Transverse colon (tissue), 3 donors: ENCODE data around the gene CTNNBL1.

Source experiments
- CTCF ChIP-seq, 5 experiments: fragments of 200-600 bp in 3 of 5; fragments of 450-650 bp in 2 of 5; sonication (generic) in 3 of 5; IDR thresholded peaks; 1 replicate in 2 of 5; 2 replicates in 3 of 5; pipeline ENCODE4 v1.5.1; 2016 to 2017; ENCODE audit warnings: antibody characterized with exemption in 5 of 5, inconsistent platforms in 3 of 5, mild to moderate bottlenecking in 2 of 5, moderate library complexity in 1 of 5
- EP300 ChIP-seq: sonication (generic); formaldehyde crosslinking; IDR thresholded peaks from one replicate; pipeline ENCODE4 v1.6.1; 2017; ENCODE audit warnings: antibody characterized with exemption, low read depth
- POLR2A ChIP-seq: fragments of 450-650 bp; IDR thresholded peaks from one replicate; pipeline ENCODE4 v1.6.1; 2016; ENCODE audit warnings: antibody characterized with exemption, mild to moderate bottlenecking, moderate library complexity

GRCh38 chr20:37848706-37849105 lies 154.9 kb downstream of the CTNNBL1 start:
- TF ChIP-seq CTCF (IDR thresholded peaks at IDR 0.05) (no peak), POLR2A (no peak), EP300 (no peak)
